HepG2 (cell line): ENCODE data around the gene SCGB3A2. TPM values are rescaled to one million over a fixed set of nuclear protein-coding genes. Genes with fewer than 3 reads are reported as not detected.

Experiments used
- ATAC-seq: fragments of 200-7000 bp; cut with Tn5 transposase; 3 replicates; pipeline ENCODE4 v1.9.1; 2020; ENCODE audit warnings: mild to moderate bottlenecking, moderate library complexity
- BruUV-seq: library from RNA; stranded (reverse); fragments of 400-500 nt; replicated peaks from 2 replicates; lab custom pipeline; 2021; lab: Mats Ljungman, UMichigan
- CTCF ChIA-PET: fragments of 300-600 bp; formaldehyde crosslinking; extraction: SDS; loops from one replicate; lab custom pipeline; 2021; ENCODE audit warnings: low total read pairs, inconsistent platforms, low intra/inter-chr PET ratio; lab: Yijun Ruan, JAX
- POLR2A ChIA-PET: fragments of 350-600 bp; sonication (Branson Sonifier 250); formaldehyde crosslinking; loops from one replicate; lab custom pipeline; 2020; ENCODE audit warnings: antibody characterized with exemption, inconsistent platforms; lab: Yijun Ruan, JAX
- DNase-seq: peaks from one replicate; pipeline ENCODE4 v3.0.0-alpha.2; 2015; ENCODE audit warnings: low spot score
- FAIRE-seq: peaks from 3 replicates; lab custom pipeline; 2011; peaks lifted over from hg19 to GRCh38; lab: Jason Lieb, UNC
- H2AFZ ChIP-seq: one replicate; pipeline ENCODE4 v1.6.1; 2011; ENCODE audit warnings: low read length, inconsistent platforms
- H3K27ac ChIP-seq: fragments of 300-600 bp; 3 replicates; pipeline ENCODE4 v1.8.0; 2011; ENCODE audit warnings: mixed run types, mild to moderate bottlenecking, mixed read lengths, low read length, inconsistent platforms; ENCODE audit not compliant: insufficient read depth; ENCODE audit errors: extremely low read length
- H3K27me3 ChIP-seq, 2 experiments: fragments of 200-600 bp in 1 of 2; 2 replicates in 1 of 2; 3 replicates in 1 of 2; pipeline versions ENCODE4 v1.6.0 to v1.8.0; 2011; ENCODE audit warnings: low read length in 2 of 2, mild to moderate bottlenecking in 2 of 2, moderate library complexity in 2 of 2, inconsistent platforms in 1 of 2; ENCODE audit not compliant: insufficient read depth in 2 of 2, control insufficient read depth in 1 of 2
- H3K36me3 ChIP-seq, 2 experiments: fragments of 200-600 bp in 1 of 2; replicated peaks in 1 of 2; 2 replicates in 1 of 2; 3 replicates in 1 of 2; pipeline versions ENCODE4 v1.5.1 to v1.8.0; 2011; ENCODE audit warnings: low read length in 2 of 2, inconsistent platforms in 1 of 2; ENCODE audit not compliant: insufficient read depth in 2 of 2, control insufficient read depth in 1 of 2
- H3K4me1 ChIP-seq: 2 replicates; pipeline ENCODE4 v1.5.1; 2012; ENCODE audit warnings: low read length, inconsistent platforms; ENCODE audit not compliant: insufficient read depth
- H3K4me2 ChIP-seq: 2 replicates; pipeline ENCODE4 v1.6.0; 2011; ENCODE audit warnings: low read depth, low read length, inconsistent platforms
- H3K4me3 ChIP-seq, 3 experiments: fragments of 200-600 bp in 1 of 3; sonication (generic), shearing (Covaris generic) in 1 of 3; replicated peaks in 1 of 3; 2 replicates each; pipeline ENCODE4 v1.5.1; 2011 to 2016; ENCODE audit warnings: low read length in 3 of 3, inconsistent platforms in 2 of 3, low read depth in 2 of 3, mild to moderate bottlenecking in 2 of 3, control low read depth in 1 of 3, mixed read lengths in 1 of 3; ENCODE audit not compliant: insufficient read depth in 1 of 3
- H3K79me2 ChIP-seq: one replicate; pipeline ENCODE4 v1.6.1; 2011; ENCODE audit warnings: low read length, inconsistent platforms; ENCODE audit not compliant: insufficient read depth
- H3K9ac ChIP-seq: 2 replicates; pipeline ENCODE4 v1.6.0; 2011; ENCODE audit warnings: mild to moderate bottlenecking, low read depth, low read length, inconsistent platforms; ENCODE audit not compliant: insufficient read depth
- H3K9me3 ChIP-seq: 2 replicates; pipeline ENCODE4 v1.5.1; 2012; ENCODE audit warnings: mild to moderate bottlenecking, low read length
- H4K20me1 ChIP-seq: 2 replicates; pipeline ENCODE4 v1.6.0; 2011; ENCODE audit warnings: inconsistent platforms, mild to moderate bottlenecking, low read length, moderate library complexity; ENCODE audit not compliant: insufficient read depth
- ATRX ChIP-seq: sonication (generic); formaldehyde crosslinking; IDR thresholded peaks from 2 replicates; pipeline ENCODE4 v1.4.0; 2020; ENCODE audit warnings: missing genetic modification reagents, borderline replicate concordance
- ELF3 ChIP-seq: IDR thresholded peaks from 2 replicates; pipeline ENCODE4 v1.6.1; 2016; ENCODE audit warnings: missing genetic modification reagents, missing compliant biosample characterization
- HNF4G ChIP-seq, 2 experiments: sonication (generic) in 1 of 2; formaldehyde crosslinking in 1 of 2; IDR thresholded peaks; 2 replicates each; pipeline versions ENCODE4 v1.4.0 to v1.6.1; 2011 to 2020; ENCODE audit warnings: borderline replicate concordance in 2 of 2, low read depth in 2 of 2, mild to moderate bottlenecking in 2 of 2, low read length in 1 of 2, missing genetic modification reagents in 1 of 2, moderate library complexity in 1 of 2
- MAFF ChIP-seq: IDR thresholded peaks from 2 replicates; pipeline ENCODE4 v1.6.1; 2011; ENCODE audit warnings: low read depth, low read length, improper control_type of control experiment
- NFIC ChIP-seq: IDR thresholded peaks from 2 replicates; pipeline ENCODE4 v1.6.1; 2012; ENCODE audit warnings: mild to moderate bottlenecking, low read length, inconsistent platforms
- POLR2AphosphoS5 ChIP-seq: IDR thresholded peaks from 2 replicates; pipeline ENCODE4 v1.6.1; 2012; ENCODE audit warnings: low read depth, low read length
- XRCC5 ChIP-seq: fragments of 200-400 bp; formaldehyde crosslinking; optimal IDR thresholded peaks from 2 replicates; pipeline ENCODE3; 2017; ENCODE audit warnings: mild to moderate bottlenecking, low read length
- ZNF264 ChIP-seq: sonication (generic); formaldehyde crosslinking; IDR thresholded peaks from 2 replicates; pipeline ENCODE4 v1.4.0; 2020; ENCODE audit warnings: missing genetic modification reagents
- ZNF3 ChIP-seq: IDR thresholded peaks from 2 replicates; pipeline ENCODE4 v1.7.0; 2017; ENCODE audit warnings: inconsistent platforms
- ZNF619 ChIP-seq: sonication (generic); formaldehyde crosslinking; IDR thresholded peaks from 2 replicates; pipeline ENCODE4 v1.4.0; 2020; ENCODE audit warnings: mild to moderate bottlenecking, missing genetic modification reagents
- WGBS: methylation state at CpG from one replicate; pipeline ENCODE4 v1.1.6; 2017; ENCODE audit warnings: low lambda C conversion rate; 5-methylcytosine and 5-hydroxymethylcytosine counted together
- in situ Hi-C: cut with HindIII; loops from 2 replicates; pipeline ENCODE4 v1.10.0; 2017; ENCODE audit warnings: low pct_unique_long_range_greater_than_20kb; ENCODE audit not compliant: extremely low pct_ligation_motif_present
- intact Hi-C: fragments of 100-400 bp; cut with micrococcal nuclease; formaldehyde crosslinking; loops from one replicate; pipeline ENCODE4 v1.10.0; 2022; ENCODE audit not compliant: unreplicated experiment
- polyA plus RNA-seq, 8 experiments: library from polyadenylated mRNA; depleted of rRNA in 3 of 8; stranded (reverse) in 7 of 8; unstranded in 1 of 8; fragments of >200 nt; fragmentation: Illumina TruSeq in 4 of 8; extraction: Trizol in 4 of 8; gene quantifications; 2 replicates each; pipeline versions ENCODE4 v1.2.1 to v1.2.3, GENCODE V29; 2011 to 2016; ENCODE audit warnings: low read depth in 4 of 8, missing spikeins in 1 of 8, mixed read lengths in 1 of 8; ENCODE audit not compliant: insufficient read depth in 1 of 8
- total RNA-seq, 5 experiments: library from RNA; depleted of rRNA; stranded (reverse); fragments of >200 nt; fragmentation: Illumina TruSeq; extraction: Trizol; gene quantifications; 2 replicates each; pipeline ENCODE4 v1.2.3, GENCODE V29; 2016; ENCODE audit warnings: low read depth in 1 of 5
- TF ChIP-seq, protein P1 (sequence below): IDR thresholded peaks from 2 replicates; pipeline ENCODE4 v1.4.0; 2020; ENCODE audit warnings: mild to moderate bottlenecking, missing genetic modification reagents

The SCGB3A2 gene
- total and polyA plus RNA-seq, 2 of the 13 experiments (the other 11 are each of a cell fraction or from before 2014, with no cell fraction given): not detected

- 2% methylated on average over 2 of the region's 2 CpGs for WGBS
- intact Hi-C loops (no loop called here), in situ Hi-C loops (no loop called here)
- Histone ChIP-seq H3K36me3 (no peaks in the 10 kb centered on the region), H4K20me1 (no peaks in the 10 kb centered on the region), H3K27me3 (no peaks in the 10 kb centered on the region), H2AFZ (no peak overlapping the region), H3K4me3 (no peak overlapping the region), H3K79me2 (no peaks in the 10 kb centered on the region), H3K9me3 (no peaks in the 10 kb centered on the region), H3K9ac (no peak overlapping the region), H3K27ac (no peak overlapping the region), H3K4me2 (no peak overlapping the region), H3K4me1 (no peaks in the 10 kb centered on the region)
- ChIA-PET CTCF (no interaction called here), POLR2A (no interaction called here)
- FAIRE-seq (no peak), DNase-seq (no peak), ATAC-seq (no peak)
- BruUV-seq: no TSS peak
- TF ChIP-seq ZNF3 (CRISPR knock-in tag): no peak
- no peak for TF ChIP-seq HNF4G (IDR thresholded peaks at IDR 0.05; ENCODE audit: borderline replicate concordance, low read depth, low read length)
- TF ChIP-seq HNF4G (CRISPR knock-in tag; IDR thresholded peaks at IDR 0.05; ENCODE audit: borderline replicate concordance, low read depth): no peak
- TF ChIP-seq NFIC: no peak
- no peak for TF ChIP-seq ZNF619 (CRISPR knock-in tag)
- TF ChIP-seq POLR2AphosphoS5: no peak
- TF ChIP-seq ATRX (CRISPR knock-in tag): no peak
- TF ChIP-seq MAFF: no peak
- TF ChIP-seq, protein P1, sequence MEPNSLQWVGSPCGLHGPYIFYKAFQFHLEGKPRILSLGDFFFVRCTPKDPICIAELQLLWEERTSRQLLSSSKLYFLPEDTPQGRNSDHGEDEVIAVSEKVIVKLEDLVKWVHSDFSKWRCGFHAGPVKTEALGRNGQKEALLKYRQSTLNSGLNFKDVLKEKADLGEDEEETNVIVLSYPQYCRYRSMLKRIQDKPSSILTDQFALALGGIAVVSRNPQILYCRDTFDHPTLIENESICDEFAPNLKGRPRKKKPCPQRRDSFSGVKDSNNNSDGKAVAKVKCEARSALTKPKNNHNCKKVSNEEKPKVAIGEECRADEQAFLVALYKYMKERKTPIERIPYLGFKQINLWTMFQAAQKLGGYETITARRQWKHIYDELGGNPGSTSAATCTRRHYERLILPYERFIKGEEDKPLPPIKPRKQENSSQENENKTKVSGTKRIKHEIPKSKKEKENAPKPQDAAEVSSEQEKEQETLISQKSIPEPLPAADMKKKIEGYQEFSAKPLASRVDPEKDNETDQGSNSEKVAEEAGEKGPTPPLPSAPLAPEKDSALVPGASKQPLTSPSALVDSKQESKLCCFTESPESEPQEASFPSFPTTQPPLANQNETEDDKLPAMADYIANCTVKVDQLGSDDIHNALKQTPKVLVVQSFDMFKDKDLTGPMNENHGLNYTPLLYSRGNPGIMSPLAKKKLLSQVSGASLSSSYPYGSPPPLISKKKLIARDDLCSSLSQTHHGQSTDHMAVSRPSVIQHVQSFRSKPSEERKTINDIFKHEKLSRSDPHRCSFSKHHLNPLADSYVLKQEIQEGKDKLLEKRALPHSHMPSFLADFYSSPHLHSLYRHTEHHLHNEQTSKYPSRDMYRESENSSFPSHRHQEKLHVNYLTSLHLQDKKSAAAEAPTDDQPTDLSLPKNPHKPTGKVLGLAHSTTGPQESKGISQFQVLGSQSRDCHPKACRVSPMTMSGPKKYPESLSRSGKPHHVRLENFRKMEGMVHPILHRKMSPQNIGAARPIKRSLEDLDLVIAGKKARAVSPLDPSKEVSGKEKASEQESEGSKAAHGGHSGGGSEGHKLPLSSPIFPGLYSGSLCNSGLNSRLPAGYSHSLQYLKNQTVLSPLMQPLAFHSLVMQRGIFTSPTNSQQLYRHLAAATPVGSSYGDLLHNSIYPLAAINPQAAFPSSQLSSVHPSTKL (CRISPR knock-in tag): no peak
- TF ChIP-seq ZNF264 (CRISPR knock-in tag): no peak
- TF ChIP-seq ELF3: no peak
- no peak for TF ChIP-seq XRCC5
These were observed 15.3 kb downstream of the SCGB3A2 start for GRCh38 chr5:147893820-147894219.
